OCI-LY7 (cell line): ENCODE results near the gene BTG4. TPM values are rescaled to one million over a fixed set of nuclear protein-coding genes. Genes with fewer than 3 reads are reported as not detected.

Experiments used
- BruUV-seq: library from RNA; stranded (reverse); fragments of 400-500 nt; replicated peaks from 2 replicates; lab custom pipeline; 2021; lab: Mats Ljungman, UMichigan
- CTCF ChIA-PET: fragments of 300-600 bp; sonication (Branson Sonifier 250); formaldehyde crosslinking; loops from one replicate; lab custom pipeline; 2022; ENCODE audit warnings: antibody characterized with exemption; ENCODE audit not compliant: unreplicated experiment; lab: Charles Lee
- POLR2A ChIA-PET: fragments of 300-600 bp; sonication (Branson Sonifier 250); formaldehyde crosslinking; loops from one replicate; lab custom pipeline; 2022; ENCODE audit warnings: antibody characterized with exemption; lab: Charles Lee
- DNase-seq: peaks from one replicate; pipeline ENCODE4 v3.0.0-alpha.2; 2015; ENCODE audit warnings: low spot score
- H2AFZ ChIP-seq: fragments of 200-600 bp; sonication (generic), shearing (Covaris generic); 2 replicates; pipeline ENCODE4 v1.6.1; 2014; ENCODE audit warnings: mild to moderate bottlenecking, antibody characterized with exemption, low read length, moderate library complexity
- H3K27ac ChIP-seq: fragments of 200-600 bp; sonication (generic); 2 replicates; pipeline ENCODE4 v1.5.1; 2014; ENCODE audit warnings: mixed run types, low read depth, mild to moderate bottlenecking, moderate library complexity, low read length, inconsistent platforms; ENCODE audit not compliant: poor library complexity, severe bottlenecking
- H3K36me3 ChIP-seq: fragments of 200-600 bp; sonication (generic); 2 replicates; pipeline ENCODE4 v1.6.1; 2014; ENCODE audit warnings: mild to moderate bottlenecking, antibody characterized with exemption, low read length, moderate library complexity, mixed read lengths; ENCODE audit not compliant: insufficient read depth
- H3K4me1 ChIP-seq: fragments of 200-600 bp; sonication (generic); 2 replicates; pipeline ENCODE4 v1.5.1; 2014; ENCODE audit warnings: mild to moderate bottlenecking, low read length; ENCODE audit not compliant: insufficient read depth, poor library complexity, severe bottlenecking
- H3K4me2 ChIP-seq: fragments of 200-600 bp; sonication (generic); 2 replicates; pipeline ENCODE4 v1.6.1; 2014; ENCODE audit warnings: mild to moderate bottlenecking, low read length
- H3K4me3 ChIP-seq: fragments of 200-600 bp; sonication (generic); 2 replicates; pipeline ENCODE4 v1.5.1; 2014; ENCODE audit warnings: mild to moderate bottlenecking, low read depth, low read length; ENCODE audit not compliant: poor library complexity, severe bottlenecking
- H3K79me2 ChIP-seq: fragments of 200-600 bp; sonication (generic); 2 replicates; pipeline ENCODE4 v1.6.1; 2016; ENCODE audit warnings: low read depth, mild to moderate bottlenecking, low read length, moderate library complexity, mixed read lengths; ENCODE audit not compliant: insufficient read depth
- H3K9me2 ChIP-seq: fragments of 200-600 bp; sonication (generic); 2 replicates; pipeline ENCODE4 v1.6.1; 2016; ENCODE audit warnings: mild to moderate bottlenecking, low read length, mixed read lengths; ENCODE audit not compliant: insufficient read depth
- H3K9me3 ChIP-seq: fragments of 200-600 bp; sonication (generic); 2 replicates; pipeline ENCODE4 v1.6.1; 2014; ENCODE audit warnings: mild to moderate bottlenecking, mixed run types, low read length, mixed read lengths
- H4K20me1 ChIP-seq: fragments of 200-600 bp; sonication (generic); 2 replicates; pipeline ENCODE4 v1.6.1; 2014; ENCODE audit warnings: mild to moderate bottlenecking, antibody characterized with exemption, low read length, moderate library complexity, mixed read lengths; ENCODE audit not compliant: insufficient read depth
- EZH2phosphoT487 ChIP-seq: fragments of 200-600 bp; sonication (generic); IDR thresholded peaks from 2 replicates; pipeline ENCODE4 v1.6.1; 2018; ENCODE audit warnings: low read depth, borderline replicate concordance, mild to moderate bottlenecking, mixed run types, antibody characterized with exemption, low read length, moderate library complexity, mixed read lengths
- intact Hi-C: fragments of 100-400 bp; cut with micrococcal nuclease; formaldehyde crosslinking; loops from one replicate; pipeline ENCODE4 v1.10.0; 2022; ENCODE audit not compliant: unreplicated experiment
- total RNA-seq, 2 experiments: library from RNA; depleted of rRNA in 1 of 2; stranded (reverse); fragments of >200 nt in 1 of 2; shearing (Covaris generic) in 1 of 2; gene quantifications; 2 replicates each; pipeline ENCODE4 v1.2.3, GENCODE V29; 2014 to 2022
- TF ChIP-seq, protein P1 (sequence below): fragments of 200-600 bp; sonication (generic); conservative IDR thresholded peaks from 2 replicates; pipeline ENCODE4 v1.5.1; 2014; ENCODE audit warnings: mild to moderate bottlenecking, antibody characterized with exemption, low read length, moderate library complexity, mixed read lengths

BTG4 gene
- total RNA-seq, 2 experiments from 2014 or later, result not detected

- Histone ChIP-seq H3K36me3 (no peaks in the 10 kb centered on the region), H4K20me1 (no peaks in the 10 kb centered on the region), H3K9me2 (no peaks in the 10 kb centered on the region), H3K79me2 (no peaks in the 10 kb centered on the region), H3K27ac (no peak overlapping the region), H3K4me1 (peaks cover 36% of the 10 kb centered on the region), H2AFZ (0 out of 2 replicates have a peak overlapping the region, but pooled peaks have one; percentile 37), H3K9me3 (no peaks in the 10 kb centered on the region), H3K4me3 (no peak overlapping the region), H3K4me2 (peak overlapping the region; percentile 42)
- ChIA-PET CTCF (no interaction called here), POLR2A (interaction anchor here (0.6 to 1.8 kb wide), 5 partner anchors 11 to 167 kb away, joined by 3 to 5 read pairs (median 3); no protein-coding TSS in a partner anchor)
- intact Hi-C loops, result loop anchor here (5.0 to 10.0 kb wide), 3 partner anchors 105 to 1245 kb away; no protein-coding TSS in a partner anchor
- BruUV-seq, result no TSS peak
- DNase-seq, result no peak
- TF ChIP-seq, protein P1, sequence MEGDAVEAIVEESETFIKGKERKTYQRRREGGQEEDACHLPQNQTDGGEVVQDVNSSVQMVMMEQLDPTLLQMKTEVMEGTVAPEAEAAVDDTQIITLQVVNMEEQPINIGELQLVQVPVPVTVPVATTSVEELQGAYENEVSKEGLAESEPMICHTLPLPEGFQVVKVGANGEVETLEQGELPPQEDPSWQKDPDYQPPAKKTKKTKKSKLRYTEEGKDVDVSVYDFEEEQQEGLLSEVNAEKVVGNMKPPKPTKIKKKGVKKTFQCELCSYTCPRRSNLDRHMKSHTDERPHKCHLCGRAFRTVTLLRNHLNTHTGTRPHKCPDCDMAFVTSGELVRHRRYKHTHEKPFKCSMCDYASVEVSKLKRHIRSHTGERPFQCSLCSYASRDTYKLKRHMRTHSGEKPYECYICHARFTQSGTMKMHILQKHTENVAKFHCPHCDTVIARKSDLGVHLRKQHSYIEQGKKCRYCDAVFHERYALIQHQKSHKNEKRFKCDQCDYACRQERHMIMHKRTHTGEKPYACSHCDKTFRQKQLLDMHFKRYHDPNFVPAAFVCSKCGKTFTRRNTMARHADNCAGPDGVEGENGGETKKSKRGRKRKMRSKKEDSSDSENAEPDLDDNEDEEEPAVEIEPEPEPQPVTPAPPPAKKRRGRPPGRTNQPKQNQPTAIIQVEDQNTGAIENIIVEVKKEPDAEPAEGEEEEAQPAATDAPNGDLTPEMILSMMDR, result no peak
- TF ChIP-seq EZH2phosphoT487, result no peak
Observed at GRCh38 chr11:111449696-111450479, 62.3 kb downstream of the BTG4 start.

DNA sequence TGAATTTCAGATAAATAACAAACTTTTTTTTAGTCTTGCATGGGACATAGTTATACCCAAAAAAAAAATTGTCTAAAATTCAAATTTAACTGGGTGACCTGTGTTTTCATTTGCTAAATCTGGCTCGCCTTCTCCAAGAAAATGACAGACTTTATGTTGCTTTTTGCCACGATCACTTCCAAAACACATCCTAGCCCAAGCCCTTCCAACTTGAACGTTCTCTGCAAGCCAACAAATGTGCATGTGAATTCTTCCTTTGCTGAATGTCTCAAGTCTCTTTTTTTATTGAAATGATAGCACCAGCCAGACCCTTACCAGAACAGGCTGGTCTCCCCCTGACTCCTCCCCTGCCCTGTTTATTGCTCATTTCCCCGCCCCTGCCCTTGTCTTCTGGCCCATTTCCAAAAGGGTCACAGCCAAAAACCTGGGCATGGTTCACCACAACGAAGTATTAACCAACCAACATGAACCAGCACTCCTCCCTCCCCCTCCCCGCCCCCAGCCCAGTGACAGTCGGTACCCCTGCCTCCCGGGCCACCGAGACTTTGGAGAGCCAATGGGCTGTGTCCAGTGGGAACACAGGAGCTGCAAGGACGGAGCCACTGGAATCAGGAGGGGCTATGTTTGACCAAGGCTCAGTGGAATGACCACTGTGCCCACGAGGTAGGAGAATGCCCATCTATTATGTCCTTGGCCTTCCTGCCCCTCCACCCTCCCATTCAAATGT, 63.2 kb downstream of the BTG4 start:
- Histone ChIP-seq H3K9me3 (no peaks in the 10 kb centered on the region), H3K36me3 (no peaks in the 10 kb centered on the region), H3K79me2 (no peaks in the 10 kb centered on the region), H3K4me2 (peak overlapping the region; percentile 42; the same call in 1 of the 2 replicates), H2AFZ (no peak overlapping the region), H4K20me1 (no peaks in the 10 kb centered on the region), H3K9me2 (no peaks in the 10 kb centered on the region), H3K27ac (no peak overlapping the region), H3K4me1 (peaks cover 39% of the 10 kb centered on the region), H3K4me3 (no peak overlapping the region)
- ChIA-PET POLR2A (interaction anchor here (1.8 kb wide), 1 partner anchor 11 kb away, joined by 5 read pairs; no protein-coding TSS in a partner anchor), CTCF (no interaction called here)
- intact Hi-C loops, result loop anchor here (5.0 to 10.0 kb wide), 2 partner anchors 1012 to 1244 kb away; no protein-coding TSS in a partner anchor
- TF ChIP-seq, protein P1, result no peak
- TF ChIP-seq EZH2phosphoT487, result no peak
- BruUV-seq, result no TSS peak
- DNase-seq, result no peak
